ENCODE data around the gene IQGAP1.
"Not testable (repeated sequence)": the region's sequence is repeated elsewhere in the genome, so short reads cannot be mapped to it uniquely, and the experiment has no call there.

Gene IQGAP1

GRCh38 chr15:90387534-90388461, at the start of gene IQGAP1:
TSS of gene IQGAP1 (plus strand) at chr15:90388242. CDS start at chr15:90388342, 100 bp downstream.
- DNase-seq (ENCODE audit: low read depth), result peak; percentile 92

GRCh38 chr15:90338532-90338931, 49.5 kb upstream of the IQGAP1 start:
- DNase-seq (ENCODE audit: low read depth), result no peak

- no peak for DNase-seq (ENCODE audit: low read depth)
Measured at GRCh38 chr15:90340345-90340744, 47.7 kb upstream of the IQGAP1 start.

- DNase-seq (ENCODE audit: low read depth), result no peak
Measured at GRCh38 chr15:90343302-90343790, 44.7 kb upstream of the IQGAP1 start.

- DNase-seq (ENCODE audit: low read depth), result no peak
Measured at GRCh38 chr15:90344662-90345061, 43.4 kb upstream of the IQGAP1 start.

GRCh38 chr15:90345857-90346256, 42.2 kb upstream of the IQGAP1 start:
- DNase-seq (ENCODE audit: low read depth), result no peak

- not testable (repeated sequence) for DNase-seq (ENCODE audit: low read depth)
Measured at GRCh38 chr15:90347431-90348065, 40.5 kb upstream of the IQGAP1 start.

GRCh38 chr15:90348456-90348855, 39.6 kb upstream of the IQGAP1 start:
- DNase-seq (ENCODE audit: low read depth), result no peak

- no peak for DNase-seq (ENCODE audit: low read depth)
Measured at GRCh38 chr15:90349072-90349471, 39.0 kb upstream of the IQGAP1 start.

- DNase-seq (ENCODE audit: low read depth), result no peak
Measured at GRCh38 chr15:90349821-90350220, 38.2 kb upstream of the IQGAP1 start.

- peak; percentile 1 for DNase-seq (ENCODE audit: low read depth)
Measured at GRCh38 chr15:90351479-90352106, 36.4 kb upstream of the IQGAP1 start.

GRCh38 chr15:90352107-90352893, 35.7 kb upstream of the IQGAP1 start, which contains the start of gene ZNF774:
TSS of gene ZNF774 (plus strand) at chr15:90352284. CDS start at chr15:90354661, 2,377 bp downstream.
- peak; percentile 76 for DNase-seq (ENCODE audit: low read depth)

GRCh38 chr15:90354986-90355385, 33.1 kb upstream of the IQGAP1 start:
- DNase-seq (ENCODE audit: low read depth), result no peak

- DNase-seq (ENCODE audit: low read depth), result no peak
Measured at GRCh38 chr15:90358124-90359033, 29.7 kb upstream of the IQGAP1 start.

GRCh38 chr15:90360746-90361145, 27.3 kb upstream of the IQGAP1 start:
- no peak for DNase-seq (ENCODE audit: low read depth)

- no peak for DNase-seq (ENCODE audit: low read depth)
Measured at GRCh38 chr15:90362936-90363212, 25.2 kb upstream of the IQGAP1 start.

- DNase-seq (ENCODE audit: low read depth), result no peak
Measured at GRCh38 chr15:90364251-90364650, 23.8 kb upstream of the IQGAP1 start.

- DNase-seq (ENCODE audit: low read depth), result no peak
Measured at GRCh38 chr15:90365414-90366055, 22.5 kb upstream of the IQGAP1 start.

GRCh38 chr15:90367576-90367975, 20.5 kb upstream of the IQGAP1 start:
- DNase-seq (ENCODE audit: low read depth), result no peak

- no peak for DNase-seq (ENCODE audit: low read depth)
Measured at GRCh38 chr15:90375071-90375470, 13.0 kb upstream of the IQGAP1 start.

Measured in activated T-helper 1 cell treated with Interleukin-2 at 50 U/mL for 16 hours (primary cell).